Measurements from ENCODE around the gene TRIM38.
A peak's percentile ranks its signal among the peaks of the same experiment; 100 is the strongest.

The TRIM38 gene

DNA sequence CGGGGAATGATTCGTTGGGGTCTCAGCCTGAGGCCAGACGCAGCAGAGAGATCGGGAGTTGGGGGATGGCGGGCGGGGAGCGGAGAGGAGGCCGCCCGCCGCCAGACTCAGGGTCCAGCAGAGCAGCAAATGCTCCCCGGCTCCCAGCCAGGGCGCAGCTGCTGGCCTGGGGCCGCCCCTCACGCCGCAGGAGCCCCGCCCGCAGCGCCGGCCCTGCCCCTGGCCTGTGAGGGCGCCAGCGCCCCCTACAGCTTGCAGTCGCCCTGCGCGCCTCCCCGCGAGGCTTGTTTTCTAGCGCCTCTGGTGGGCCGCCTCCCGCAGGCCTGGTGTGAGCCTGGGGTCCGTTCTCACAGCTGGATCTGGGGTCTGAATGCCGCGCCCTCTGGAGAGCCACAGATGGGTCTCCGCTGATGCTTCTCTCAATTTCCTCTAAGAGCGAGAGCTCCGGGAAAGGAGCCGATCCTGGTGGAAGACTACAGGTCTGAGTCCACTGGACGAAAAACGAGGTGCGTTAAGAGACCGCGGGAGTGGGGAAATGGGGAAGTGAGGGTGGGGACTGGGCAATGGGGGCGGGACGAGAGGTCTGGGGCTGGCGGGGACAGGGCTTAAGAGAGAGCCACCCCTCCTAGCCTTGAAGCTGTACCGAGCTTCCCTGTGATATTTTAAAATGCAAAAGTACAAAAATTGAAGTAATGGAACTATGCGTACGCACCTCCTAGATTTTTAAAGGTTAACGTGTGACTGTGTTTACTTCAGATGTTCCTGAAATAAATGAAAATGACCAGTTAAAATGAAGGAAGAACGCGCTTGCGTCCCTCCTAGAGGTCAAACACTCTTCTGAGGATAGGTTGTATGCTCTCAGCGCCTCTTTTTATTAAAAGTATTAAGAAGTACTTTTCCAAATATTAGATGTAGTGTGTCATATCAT, 30.1 kb downstream of the TRIM38 start (continued):
- TF ChIP-seq, protein P1, sequence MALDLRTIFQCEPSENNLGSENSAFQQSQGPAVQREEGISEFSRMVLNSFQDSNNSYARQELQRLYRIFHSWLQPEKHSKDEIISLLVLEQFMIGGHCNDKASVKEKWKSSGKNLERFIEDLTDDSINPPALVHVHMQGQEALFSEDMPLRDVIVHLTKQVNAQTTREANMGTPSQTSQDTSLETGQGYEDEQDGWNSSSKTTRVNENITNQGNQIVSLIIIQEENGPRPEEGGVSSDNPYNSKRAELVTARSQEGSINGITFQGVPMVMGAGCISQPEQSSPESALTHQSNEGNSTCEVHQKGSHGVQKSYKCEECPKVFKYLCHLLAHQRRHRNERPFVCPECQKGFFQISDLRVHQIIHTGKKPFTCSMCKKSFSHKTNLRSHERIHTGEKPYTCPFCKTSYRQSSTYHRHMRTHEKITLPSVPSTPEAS (tag by site-specific recombination; IDR thresholded peaks at IDR 0.05), result no peak
- TF ChIP-seq SETDB1 (IDR thresholded peaks at IDR 0.05; ENCODE audit: insufficient read length, low read length) (no peak), ZNF530 (tag by site-specific recombination; IDR thresholded peaks at IDR 0.05; ENCODE audit: low read depth) (no peak), ZNF133 (tag by site-specific recombination; IDR thresholded peaks at IDR 0.05) (no peak), ZNF423 (tag by site-specific recombination; IDR thresholded peaks at IDR 0.05) (peak; percentile 71), ZBTB48 (tag by site-specific recombination; IDR thresholded peaks at IDR 0.05) (peak; percentile 20; the same call in 1 of the 2 replicates), ZEB2 (tag by site-specific recombination; IDR thresholded peaks at IDR 0.05) (no peak), ZFP3 (tag by site-specific recombination; IDR thresholded peaks at IDR 0.05; ENCODE audit: low read depth) (no peak), ZNF776 (tag by site-specific recombination; IDR thresholded peaks at IDR 0.05; ENCODE audit: borderline replicate concordance) (no peak), SP2 (tag by site-specific recombination; IDR thresholded peaks at IDR 0.05) (peak; percentile 62), ZXDB (tag by site-specific recombination; IDR thresholded peaks at IDR 0.05) (peak; percentile 51), KLF8 (tag by site-specific recombination; IDR thresholded peaks at IDR 0.05) (peak; percentile 78; the same call in 1 of the 2 replicates), ZNF140 (tag by site-specific recombination; IDR thresholded peaks at IDR 0.05) (no peak), ZNF302 (tag by site-specific recombination; IDR thresholded peaks at IDR 0.05; ENCODE audit: low read depth) (no peak), ZNF510 (tag by site-specific recombination; IDR thresholded peaks at IDR 0.05; ENCODE audit: insufficient replicate concordance) (no peak), ZNF76 (tag by site-specific recombination; IDR thresholded peaks at IDR 0.05; ENCODE audit: borderline replicate concordance, low read depth) (no peak), YY2 (tag by site-specific recombination; IDR thresholded peaks at IDR 0.05) (no peak)
- TF ChIP-seq, protein P2, sequence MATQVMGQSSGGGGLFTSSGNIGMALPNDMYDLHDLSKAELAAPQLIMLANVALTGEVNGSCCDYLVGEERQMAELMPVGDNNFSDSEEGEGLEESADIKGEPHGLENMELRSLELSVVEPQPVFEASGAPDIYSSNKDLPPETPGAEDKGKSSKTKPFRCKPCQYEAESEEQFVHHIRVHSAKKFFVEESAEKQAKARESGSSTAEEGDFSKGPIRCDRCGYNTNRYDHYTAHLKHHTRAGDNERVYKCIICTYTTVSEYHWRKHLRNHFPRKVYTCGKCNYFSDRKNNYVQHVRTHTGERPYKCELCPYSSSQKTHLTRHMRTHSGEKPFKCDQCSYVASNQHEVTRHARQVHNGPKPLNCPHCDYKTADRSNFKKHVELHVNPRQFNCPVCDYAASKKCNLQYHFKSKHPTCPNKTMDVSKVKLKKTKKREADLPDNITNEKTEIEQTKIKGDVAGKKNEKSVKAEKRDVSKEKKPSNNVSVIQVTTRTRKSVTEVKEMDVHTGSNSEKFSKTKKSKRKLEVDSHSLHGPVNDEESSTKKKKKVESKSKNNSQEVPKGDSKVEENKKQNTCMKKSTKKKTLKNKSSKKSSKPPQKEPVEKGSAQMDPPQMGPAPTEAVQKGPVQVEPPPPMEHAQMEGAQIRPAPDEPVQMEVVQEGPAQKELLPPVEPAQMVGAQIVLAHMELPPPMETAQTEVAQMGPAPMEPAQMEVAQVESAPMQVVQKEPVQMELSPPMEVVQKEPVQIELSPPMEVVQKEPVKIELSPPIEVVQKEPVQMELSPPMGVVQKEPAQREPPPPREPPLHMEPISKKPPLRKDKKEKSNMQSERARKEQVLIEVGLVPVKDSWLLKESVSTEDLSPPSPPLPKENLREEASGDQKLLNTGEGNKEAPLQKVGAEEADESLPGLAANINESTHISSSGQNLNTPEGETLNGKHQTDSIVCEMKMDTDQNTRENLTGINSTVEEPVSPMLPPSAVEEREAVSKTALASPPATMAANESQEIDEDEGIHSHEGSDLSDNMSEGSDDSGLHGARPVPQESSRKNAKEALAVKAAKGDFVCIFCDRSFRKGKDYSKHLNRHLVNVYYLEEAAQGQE (tag by site-specific recombination; IDR thresholded peaks at IDR 0.05), result no peak; the same call in 1 of the 2 replicates
- TF ChIP-seq, protein P3, sequence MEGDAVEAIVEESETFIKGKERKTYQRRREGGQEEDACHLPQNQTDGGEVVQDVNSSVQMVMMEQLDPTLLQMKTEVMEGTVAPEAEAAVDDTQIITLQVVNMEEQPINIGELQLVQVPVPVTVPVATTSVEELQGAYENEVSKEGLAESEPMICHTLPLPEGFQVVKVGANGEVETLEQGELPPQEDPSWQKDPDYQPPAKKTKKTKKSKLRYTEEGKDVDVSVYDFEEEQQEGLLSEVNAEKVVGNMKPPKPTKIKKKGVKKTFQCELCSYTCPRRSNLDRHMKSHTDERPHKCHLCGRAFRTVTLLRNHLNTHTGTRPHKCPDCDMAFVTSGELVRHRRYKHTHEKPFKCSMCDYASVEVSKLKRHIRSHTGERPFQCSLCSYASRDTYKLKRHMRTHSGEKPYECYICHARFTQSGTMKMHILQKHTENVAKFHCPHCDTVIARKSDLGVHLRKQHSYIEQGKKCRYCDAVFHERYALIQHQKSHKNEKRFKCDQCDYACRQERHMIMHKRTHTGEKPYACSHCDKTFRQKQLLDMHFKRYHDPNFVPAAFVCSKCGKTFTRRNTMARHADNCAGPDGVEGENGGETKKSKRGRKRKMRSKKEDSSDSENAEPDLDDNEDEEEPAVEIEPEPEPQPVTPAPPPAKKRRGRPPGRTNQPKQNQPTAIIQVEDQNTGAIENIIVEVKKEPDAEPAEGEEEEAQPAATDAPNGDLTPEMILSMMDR (tag by site-specific recombination; IDR thresholded peaks at IDR 0.05), result peak; percentile 97
- TF ChIP-seq, protein P4, sequence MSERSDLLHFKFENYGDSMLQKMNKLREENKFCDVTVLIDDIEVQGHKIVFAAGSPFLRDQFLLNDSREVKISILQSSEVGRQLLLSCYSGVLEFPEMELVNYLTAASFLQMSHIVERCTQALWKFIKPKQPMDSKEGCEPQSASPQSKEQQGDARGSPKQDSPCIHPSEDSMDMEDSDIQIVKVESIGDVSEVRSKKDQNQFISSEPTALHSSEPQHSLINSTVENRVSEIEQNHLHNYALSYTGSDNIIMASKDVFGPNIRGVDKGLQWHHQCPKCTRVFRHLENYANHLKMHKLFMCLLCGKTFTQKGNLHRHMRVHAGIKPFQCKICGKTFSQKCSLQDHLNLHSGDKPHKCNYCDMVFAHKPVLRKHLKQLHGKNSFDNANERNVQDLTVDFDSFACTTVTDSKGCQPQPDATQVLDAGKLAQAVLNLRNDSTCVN (tag by site-specific recombination; optimal IDR thresholded peaks at IDR 0.05), result peak; percentile 52
- TF ChIP-seq, protein P5, sequence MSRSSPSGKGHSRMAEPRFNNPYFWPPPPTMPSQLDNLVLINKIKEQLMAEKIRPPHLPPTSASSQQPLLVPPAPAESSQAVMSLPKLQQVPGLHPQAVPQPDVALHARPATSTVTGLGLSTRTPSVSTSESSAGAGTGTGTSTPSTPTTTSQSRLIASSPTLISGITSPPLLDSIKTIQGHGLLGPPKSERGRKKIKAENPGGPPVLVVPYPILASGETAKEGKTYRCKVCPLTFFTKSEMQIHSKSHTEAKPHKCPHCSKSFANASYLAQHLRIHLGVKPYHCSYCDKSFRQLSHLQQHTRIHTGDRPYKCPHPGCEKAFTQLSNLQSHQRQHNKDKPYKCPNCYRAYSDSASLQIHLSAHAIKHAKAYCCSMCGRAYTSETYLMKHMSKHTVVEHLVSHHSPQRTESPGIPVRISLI (tag by site-specific recombination; IDR thresholded peaks at IDR 0.05), result no peak
- TF ChIP-seq, protein P6, sequence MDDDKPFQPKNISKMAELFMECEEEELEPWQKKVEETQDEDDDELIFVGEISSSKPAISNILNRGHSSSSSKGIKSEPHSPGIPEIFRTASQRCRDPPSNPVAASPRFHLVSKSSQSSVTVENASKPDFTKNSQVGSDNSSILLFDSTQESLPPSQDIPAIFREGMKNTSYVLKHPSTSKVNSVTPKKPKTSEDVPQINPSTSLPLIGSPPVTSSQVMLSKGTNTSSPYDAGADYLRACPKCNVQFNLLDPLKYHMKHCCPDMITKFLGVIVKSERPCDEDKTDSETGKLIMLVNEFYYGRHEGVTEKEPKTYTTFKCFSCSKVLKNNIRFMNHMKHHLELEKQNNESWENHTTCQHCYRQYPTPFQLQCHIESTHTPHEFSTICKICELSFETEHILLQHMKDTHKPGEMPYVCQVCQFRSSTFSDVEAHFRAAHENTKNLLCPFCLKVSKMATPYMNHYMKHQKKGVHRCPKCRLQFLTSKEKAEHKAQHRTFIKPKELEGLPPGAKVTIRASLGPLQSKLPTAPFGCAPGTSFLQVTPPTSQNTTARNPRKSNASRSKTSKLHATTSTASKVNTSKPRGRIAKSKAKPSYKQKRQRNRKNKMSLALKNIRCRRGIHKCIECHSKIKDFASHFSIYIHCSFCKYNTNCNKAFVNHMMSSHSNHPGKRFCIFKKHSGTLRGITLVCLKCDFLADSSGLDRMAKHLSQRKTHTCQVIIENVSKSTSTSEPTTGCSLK (tag by site-specific recombination; IDR thresholded peaks at IDR 0.05), result no peak
- TF ChIP-seq, protein P7, sequence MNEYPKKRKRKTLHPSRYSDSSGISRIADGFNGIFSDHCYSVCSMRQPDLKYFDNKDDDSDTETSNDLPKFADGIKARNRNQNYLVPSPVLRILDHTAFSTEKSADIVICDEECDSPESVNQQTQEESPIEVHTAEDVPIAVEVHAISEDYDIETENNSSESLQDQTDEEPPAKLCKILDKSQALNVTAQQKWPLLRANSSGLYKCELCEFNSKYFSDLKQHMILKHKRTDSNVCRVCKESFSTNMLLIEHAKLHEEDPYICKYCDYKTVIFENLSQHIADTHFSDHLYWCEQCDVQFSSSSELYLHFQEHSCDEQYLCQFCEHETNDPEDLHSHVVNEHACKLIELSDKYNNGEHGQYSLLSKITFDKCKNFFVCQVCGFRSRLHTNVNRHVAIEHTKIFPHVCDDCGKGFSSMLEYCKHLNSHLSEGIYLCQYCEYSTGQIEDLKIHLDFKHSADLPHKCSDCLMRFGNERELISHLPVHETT (tag by site-specific recombination; IDR thresholded peaks at IDR 0.05), result no peak
- TF ChIP-seq, protein P8, sequence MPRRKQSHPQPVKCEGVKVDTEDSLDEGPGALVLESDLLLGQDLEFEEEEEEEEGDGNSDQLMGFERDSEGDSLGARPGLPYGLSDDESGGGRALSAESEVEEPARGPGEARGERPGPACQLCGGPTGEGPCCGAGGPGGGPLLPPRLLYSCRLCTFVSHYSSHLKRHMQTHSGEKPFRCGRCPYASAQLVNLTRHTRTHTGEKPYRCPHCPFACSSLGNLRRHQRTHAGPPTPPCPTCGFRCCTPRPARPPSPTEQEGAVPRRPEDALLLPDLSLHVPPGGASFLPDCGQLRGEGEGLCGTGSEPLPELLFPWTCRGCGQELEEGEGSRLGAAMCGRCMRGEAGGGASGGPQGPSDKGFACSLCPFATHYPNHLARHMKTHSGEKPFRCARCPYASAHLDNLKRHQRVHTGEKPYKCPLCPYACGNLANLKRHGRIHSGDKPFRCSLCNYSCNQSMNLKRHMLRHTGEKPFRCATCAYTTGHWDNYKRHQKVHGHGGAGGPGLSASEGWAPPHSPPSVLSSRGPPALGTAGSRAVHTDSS (tag by site-specific recombination; IDR thresholded peaks at IDR 0.05), result no peak
